HG03342 (cell line): ENCODE data around the gene ADGRA3.

Source experiments
- ATAC-seq: cut with Tn5 transposase; IDR thresholded peaks from one replicate; pipeline ENCODE4 v1.9.1; 2021; ENCODE audit warnings: mild to moderate bottlenecking, moderate library complexity; ENCODE audit not compliant: unreplicated experiment

ADGRA3 gene

GRCh38 chr4:22515888-22516541 is at the start of gene ADGRA3:
TSS of gene ADGRA3 (minus strand) at chr4:22516066. CDS start at chr4:22515784, 282 bp downstream.
- no peak for ATAC-seq

GRCh38 chr4:22556495-22556894 is 40.6 kb upstream of the ADGRA3 start:
- no peak for ATAC-seq

- no peak for ATAC-seq
These were observed 38.8 kb upstream of the ADGRA3 start for GRCh38 chr4:22554670-22555069.

GRCh38 chr4:22553560-22553959 is 37.7 kb upstream of the ADGRA3 start:
- no peak for ATAC-seq

- ATAC-seq: no peak
These were observed 36.9 kb upstream of the ADGRA3 start for GRCh38 chr4:22552812-22553211.

GRCh38 chr4:22551550-22551949 is 35.7 kb upstream of the ADGRA3 start:
- no peak for ATAC-seq

- no peak for ATAC-seq
These were observed 30.4 kb upstream of the ADGRA3 start for GRCh38 chr4:22546299-22546698.

GRCh38 chr4:22539251-22539650 is 23.4 kb upstream of the ADGRA3 start:
- ATAC-seq: no peak

- ATAC-seq: no peak
These were observed 22.0 kb upstream of the ADGRA3 start for GRCh38 chr4:22537864-22538263.

- no peak for ATAC-seq
These were observed 18.5 kb upstream of the ADGRA3 start for GRCh38 chr4:22534374-22534773.

- no peak for ATAC-seq
These were observed 17.0 kb upstream of the ADGRA3 start for GRCh38 chr4:22532896-22533295.

- ATAC-seq: no peak
These were observed 16.3 kb upstream of the ADGRA3 start for GRCh38 chr4:22532117-22532516.

- no peak for ATAC-seq
These were observed 15.6 kb upstream of the ADGRA3 start for GRCh38 chr4:22531311-22532019.

- ATAC-seq: no peak
These were observed 9.0 kb upstream of the ADGRA3 start for GRCh38 chr4:22524895-22525294.

- ATAC-seq: no peak
These were observed 7.0 kb upstream of the ADGRA3 start for GRCh38 chr4:22522706-22523501.

- no peak for ATAC-seq
These were observed 6.3 kb upstream of the ADGRA3 start for GRCh38 chr4:22522206-22522605.

- no peak for ATAC-seq
These were observed 5.4 kb upstream of the ADGRA3 start for GRCh38 chr4:22521240-22521639.

- ATAC-seq: no peak
These were observed 550 bp downstream of the ADGRA3 start for GRCh38 chr4:22515145-22515887.

GRCh38 chr4:22514481-22514880 is 1.4 kb downstream of the ADGRA3 start:
- ATAC-seq: no peak

- ATAC-seq: no peak
These were observed 1.9 kb downstream of the ADGRA3 start for GRCh38 chr4:22514001-22514400.

- ATAC-seq: no peak
These were observed 3.6 kb downstream of the ADGRA3 start for GRCh38 chr4:22512306-22512705.
